ENCODE data around the gene SARNP. TPM values are rescaled to one million over a fixed set of nuclear protein-coding genes. Genes with fewer than 3 reads are reported as not detected.

The SARNP gene
- total RNA-seq, 2 experiments from 2014 or later, result 86.1 to 92.0 TPM

GRCh38 chr12:55744340-55745030 is 73.0 kb downstream of the SARNP start:
- intact Hi-C loops (cut with micrococcal nuclease; ENCODE audit: unreplicated experiment), result loop anchor here (1.0 kb wide), 1 partner anchor 196 kb away; no protein-coding TSS in a partner anchor
- H3K4me2 ChIP-seq (ENCODE audit: low read length), result peak overlapping the region; percentile 100
- H3K79me2 ChIP-seq (ENCODE audit: insufficient read depth, low read depth, low read length), result peaks cover 18% of the 10 kb centered on the region; the same call in 1 of the 2 replicates
- H3K9me2 ChIP-seq (ENCODE audit: insufficient read depth, low read length), result no peaks in the 10 kb centered on the region
- H3K27ac ChIP-seq (ENCODE audit: low read depth, low read length, poor library complexity, severe bottlenecking), result no peak overlapping the region
- ChIA-PET POLR2A (interaction anchor here (0.6 to 3.7 kb wide), 10 partner anchors 10 to 372 kb away, joined by 3 to 12 read pairs (median 4); partner anchors contain the start of genes DNAJC14, ORMDL2, PYM1 and RAB5B), CTCF (ENCODE audit: unreplicated experiment) (interaction anchor here (0.5 to 2.1 kb wide), 4 partner anchors 10 to 884 kb away, joined by 3 to 9 read pairs (median 4); partner anchors contain the start of gene RAB5B)
- TSS peak; percentile 61 for BruUV-seq (replicated peaks)
- TF ChIP-seq CTCF (conservative IDR thresholded peaks at IDR 0.05; ENCODE audit: low read length), result no peak
- DNase-seq (ENCODE audit: low spot score), result peak; percentile 35
- no peak overlapping the region for H2AFZ ChIP-seq (ENCODE audit: low read length)
- H4K20me1 ChIP-seq (ENCODE audit: insufficient read depth, low read length), result peaks cover 17% of the 10 kb centered on the region; the same call in 1 of the 2 replicates
- peaks cover 24% of the 10 kb centered on the region; the same call in 1 of the 2 replicates for H3K36me3 ChIP-seq (ENCODE audit: insufficient read depth, low read length)
- peaks cover 40% of the 10 kb centered on the region for H3K4me1 ChIP-seq (ENCODE audit: insufficient read depth, low read length, poor library complexity, severe bottlenecking)
- H3K9me3 ChIP-seq (ENCODE audit: low read length), result no peaks in the 10 kb centered on the region
- peak overlapping the region; percentile 91 for H3K4me3 ChIP-seq (ENCODE audit: low read depth, low read length, poor library complexity, severe bottlenecking)

GRCh38 chr12:55743406-55744339 is 73.9 kb downstream of the SARNP start:
- peaks cover 18% of the 10 kb centered on the region; the same call in 1 of the 2 replicates for H3K79me2 ChIP-seq (ENCODE audit: insufficient read depth, low read depth, low read length)
- BruUV-seq (replicated peaks), result no TSS peak
- TF ChIP-seq EZH2phosphoT487 (IDR thresholded peaks at IDR 0.05; ENCODE audit: borderline replicate concordance, low read depth, low read length), result no peak
- peak; percentile 40 for TF ChIP-seq CTCF (conservative IDR thresholded peaks at IDR 0.05; ENCODE audit: low read length)
- H3K9me3 ChIP-seq (ENCODE audit: low read length), result no peaks in the 10 kb centered on the region
- H3K4me3 ChIP-seq (ENCODE audit: low read depth, low read length, poor library complexity, severe bottlenecking), result peak overlapping the region; percentile 91
- CTCF ChIA-PET (ENCODE audit: unreplicated experiment), result interaction anchor here (0.9 to 2.1 kb wide), 3 partner anchors 11 to 230 kb away, joined by 4 to 9 read pairs (median 5); partner anchors contain the start of gene RAB5B
- H3K4me2 ChIP-seq (ENCODE audit: low read length), result peak overlapping the region; percentile 100
- DNase-seq (ENCODE audit: low spot score), result peak; percentile 84
- H3K36me3 ChIP-seq (ENCODE audit: insufficient read depth, low read length), result peaks cover 16% of the 10 kb centered on the region; the same call in 1 of the 2 replicates
- H3K9me2 ChIP-seq (ENCODE audit: insufficient read depth, low read length), result no peaks in the 10 kb centered on the region
- H3K27ac ChIP-seq (ENCODE audit: low read depth, low read length, poor library complexity, severe bottlenecking), result peak overlapping the region; percentile 6
- H4K20me1 ChIP-seq (ENCODE audit: insufficient read depth, low read length), result peaks cover 17% of the 10 kb centered on the region; the same call in 1 of the 2 replicates
- H2AFZ ChIP-seq (ENCODE audit: low read length), result 0 out of 2 replicates have a peak overlapping the region, but pooled peaks have one; percentile 10
- peaks cover 40% of the 10 kb centered on the region for H3K4me1 ChIP-seq (ENCODE audit: insufficient read depth, low read length, poor library complexity, severe bottlenecking)
- POLR2A ChIA-PET, result interaction anchor here (0.8 to 3.7 kb wide), 7 partner anchors 11 to 373 kb away, joined by 3 to 12 read pairs (median 4); partner anchors contain the start of genes DNAJC14, ORMDL2, PYM1 and RAB5B
- intact Hi-C loops (cut with micrococcal nuclease; ENCODE audit: unreplicated experiment), result loop anchor here (1.0 kb wide), 2 partner anchors 54 to 197 kb away; no protein-coding TSS in a partner anchor
